IMR-90 (cell line): ENCODE data around the gene DDX19B. TPM values are rescaled to one million over a fixed set of nuclear protein-coding genes. Genes with fewer than 3 reads are reported as not detected.
"Not testable (repeated sequence)": the region's sequence is repeated elsewhere in the genome, so short reads cannot be mapped to it uniquely, and the experiment has no call there.

Experiments
- ATAC-seq: fragments of 200-7000 bp; cut with Tn5 transposase; 2 replicates; pipeline ENCODE4 v1.9.1; 2020; ENCODE audit warnings: low read depth, mild to moderate bottlenecking, moderate library complexity
- BruUV-seq: library from RNA; stranded (reverse); fragments of 400-500 nt; replicated peaks from 2 replicates; lab custom pipeline; 2021; lab: Mats Ljungman, UMichigan
- CTCF ChIA-PET: fragments of 300-600 bp; formaldehyde crosslinking; extraction: SDS; loops from one replicate; lab custom pipeline; 2021; ENCODE audit warnings: antibody characterized with exemption; lab: Yijun Ruan, JAX
- POLR2A ChIA-PET: fragments of 300-600 bp; sonication (Branson Sonifier 250); formaldehyde crosslinking; loops from one replicate; lab custom pipeline; 2022; ENCODE audit warnings: antibody characterized with exemption; ENCODE audit not compliant: unreplicated experiment; lab: Charles Lee
- DNase-seq: peaks from one replicate; pipeline ENCODE4 v3.0.0; 2013
- H2AFZ ChIP-seq: replicated peaks from 2 replicates; pipeline ENCODE3; 2013; ENCODE audit warnings: low read length, mild to moderate bottlenecking; ENCODE audit not compliant: poor library complexity
- H2AK5ac ChIP-seq: 2 replicates; pipeline ENCODE4 v1.6.1; 2013; ENCODE audit warnings: low read depth, low read length, inconsistent platforms
- H2AK9ac ChIP-seq: replicated peaks from 2 replicates; pipeline ENCODE3; 2013; ENCODE audit warnings: mild to moderate bottlenecking, low read depth, low read length, moderate library complexity; ENCODE audit not compliant: poor library complexity
- H2BK120ac ChIP-seq: 2 replicates; pipeline ENCODE4 v1.6.1; 2013; ENCODE audit warnings: low read depth, low read length, inconsistent platforms
- H2BK15ac ChIP-seq: 3 replicates; pipeline ENCODE4 v1.6.1; 2013; ENCODE audit warnings: low read depth, low read length, inconsistent platforms
- H2BK20ac ChIP-seq: 2 replicates; pipeline ENCODE4 v1.6.1; 2013; ENCODE audit warnings: low read depth, mild to moderate bottlenecking, inconsistent platforms, low read length, moderate library complexity
- H2BK5ac ChIP-seq: 2 replicates; pipeline ENCODE4 v1.6.1; 2013; ENCODE audit warnings: mild to moderate bottlenecking, low read depth, low read length, inconsistent platforms; ENCODE audit not compliant: poor library complexity, severe bottlenecking
- H3K14ac ChIP-seq: replicated peaks from 2 replicates; pipeline ENCODE4 v1.6.1; 2013; ENCODE audit warnings: low read depth, low read length, inconsistent platforms
- H3K18ac ChIP-seq: 2 replicates; pipeline ENCODE4 v1.6.1; 2013; ENCODE audit warnings: low read depth, low read length, control low read depth
- H3K23ac ChIP-seq: 2 replicates; pipeline ENCODE4 v1.6.1; 2013; ENCODE audit warnings: low read depth, low read length, inconsistent platforms
- H3K27ac ChIP-seq: 2 replicates; pipeline ENCODE4 v1.5.1; 2013; ENCODE audit warnings: mild to moderate bottlenecking, control low read depth, low read length; ENCODE audit not compliant: insufficient read depth
- H3K27me3 ChIP-seq: 2 replicates; pipeline ENCODE4 v1.6.1; 2013; ENCODE audit warnings: low read length; ENCODE audit not compliant: control insufficient read depth, insufficient read depth
- H3K36me3 ChIP-seq: 2 replicates; pipeline ENCODE4 v1.6.1; 2013; ENCODE audit warnings: low read length, mixed read lengths; ENCODE audit not compliant: control insufficient read depth, insufficient read depth
- H3K4ac ChIP-seq: 2 replicates; pipeline ENCODE4 v1.6.1; 2013; ENCODE audit warnings: low read depth, low read length, inconsistent platforms
- H3K4me1 ChIP-seq: 2 replicates; pipeline ENCODE4 v1.6.1; 2013; ENCODE audit warnings: low read length, mixed read lengths; ENCODE audit not compliant: control insufficient read depth, insufficient read depth
- H3K4me2 ChIP-seq: 2 replicates; pipeline ENCODE4 v1.6.1; 2013; ENCODE audit warnings: low read depth, mild to moderate bottlenecking, control low read depth, low read length, moderate library complexity
- H3K4me3 ChIP-seq: 2 replicates; pipeline ENCODE4 v1.5.1; 2013; ENCODE audit warnings: low read depth, mild to moderate bottlenecking, control low read depth, low read length, moderate library complexity; ENCODE audit not compliant: insufficient read depth
- H3K56ac ChIP-seq: 2 replicates; pipeline ENCODE4 v1.6.1; 2013; ENCODE audit warnings: low read length, inconsistent platforms; ENCODE audit not compliant: insufficient read depth; ENCODE audit errors: extremely low read depth
- H3K79me1 ChIP-seq, 2 experiments: 2 replicates each; pipeline ENCODE4 v1.6.1; 2013; ENCODE audit warnings: low read length in 2 of 2, inconsistent platforms in 1 of 2, low read depth in 1 of 2
- H3K9ac ChIP-seq: 2 replicates; pipeline ENCODE4 v1.6.1; 2013; ENCODE audit warnings: low read depth, low read length, control low read depth
- H3K9me1 ChIP-seq: 2 replicates; pipeline ENCODE4 v1.6.1; 2013; ENCODE audit warnings: low read length, inconsistent platforms; ENCODE audit not compliant: insufficient read depth
- H3K9me3 ChIP-seq: 2 replicates; pipeline ENCODE4 v1.6.1; 2013; ENCODE audit warnings: low read length; ENCODE audit not compliant: control insufficient read depth, insufficient read depth
- H4K20me1 ChIP-seq: 2 replicates; pipeline ENCODE4 v1.6.1; 2013; ENCODE audit warnings: low read length, inconsistent platforms; ENCODE audit not compliant: insufficient read depth
- H4K5ac ChIP-seq: 2 replicates; pipeline ENCODE4 v1.6.1; 2013; ENCODE audit warnings: mild to moderate bottlenecking, low read depth, low read length, control low read depth
- H4K8ac ChIP-seq, 2 experiments: 2 replicates each; pipeline ENCODE4 v1.6.1; 2013; ENCODE audit warnings: low read depth in 2 of 2, low read length in 2 of 2, control low read depth in 1 of 2, inconsistent platforms in 1 of 2
- H4K91ac ChIP-seq: 2 replicates; pipeline ENCODE4 v1.6.1; 2013; ENCODE audit warnings: low read depth, low read length, inconsistent platforms; ENCODE audit not compliant: insufficient read depth
- WGBS, 2 experiments: methylation state at CpG; one replicate each; pipeline versions ENCODE4 v1.1.5 to v1.1.7; 2013; ENCODE audit warnings: missing lambda C conversion rate in 2 of 2; ENCODE audit not compliant: insufficient read length in 1 of 2; ENCODE audit errors: extremely low coverage in 2 of 2; 5-methylcytosine and 5-hydroxymethylcytosine counted together
- dilution Hi-C: fragments of 300-500 bp; cut with HindIII; formaldehyde crosslinking; loops from one replicate; pipeline ENCODE4 v1.14.3; 2018; ENCODE audit warnings: low sequenced_read_pairs; ENCODE audit not compliant: unreplicated experiment
- in situ Hi-C: fragments of 300-500 bp; cut with MboI; formaldehyde crosslinking; loops from 3 replicates; pipeline ENCODE4 v1.14.3; 2019; ENCODE audit warnings: low sequenced_read_pairs, inconsistent platforms, mixed read lengths
- intact Hi-C: fragments of 100-400 bp; cut with micrococcal nuclease; formaldehyde crosslinking; loops from 2 replicates; pipeline ENCODE4 v1.10.0; 2022
- polyA plus RNA-seq, 3 experiments: library from polyadenylated mRNA; depleted of rRNA; stranded (reverse); fragments of >200 nt; gene quantifications; 2 replicates each; pipeline ENCODE4 v1.2.3, GENCODE V29; 2012; ENCODE audit warnings: low replicate concordance in 1 of 3
- total RNA-seq: library from RNA; depleted of rRNA; stranded (reverse); fragments of >200 nt; gene quantifications from 2 replicates; pipeline ENCODE4 v1.2.3, GENCODE V29; 2012

Gene DDX19B
- total and polyA plus RNA-seq, 2 of the 4 experiments (the other 2 are of a cell fraction): 33.3 to 41.0 TPM

DNA sequence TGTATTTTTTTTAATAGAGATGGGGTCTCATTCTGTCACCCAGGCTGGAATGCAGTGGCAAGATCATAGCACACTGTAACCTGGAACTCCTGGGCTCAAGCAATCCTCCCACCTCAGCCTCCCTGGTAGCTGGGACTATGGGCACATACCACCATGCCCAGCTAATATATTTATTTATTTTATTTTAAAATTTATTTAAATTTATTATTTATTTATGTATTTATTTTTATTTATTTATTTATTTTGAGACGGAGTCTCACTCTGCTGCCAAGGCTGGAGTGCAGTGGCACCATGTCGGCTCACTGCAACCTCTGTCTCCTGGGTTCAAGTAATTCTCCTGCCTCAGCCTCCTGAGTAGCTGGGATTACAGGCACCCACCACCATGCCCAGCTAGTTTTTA lies 8.7 kb downstream of the DDX19B start:
- H4K8ac ChIP-seq, H4K5ac ChIP-seq, H2BK120ac ChIP-seq, H2AFZ ChIP-seq, H3K14ac ChIP-seq, H3K27ac ChIP-seq, H2AK9ac ChIP-seq, H3K27me3 ChIP-seq, H2AK5ac ChIP-seq, H3K4ac ChIP-seq, H2BK5ac ChIP-seq, BruUV-seq, H3K4me2 ChIP-seq, H3K23ac ChIP-seq, H2BK15ac ChIP-seq, ATAC-seq, H3K4me1 ChIP-seq, H3K9me1 ChIP-seq, H3K36me3 ChIP-seq, intact Hi-C loops, in situ Hi-C loops, H2BK20ac ChIP-seq, H3K56ac ChIP-seq, DNase-seq, CTCF ChIA-PET, POLR2A ChIA-PET, dilution Hi-C loops, H3K4me3 ChIP-seq, H4K91ac ChIP-seq, H3K9me3 ChIP-seq, H3K18ac ChIP-seq, H3K9ac ChIP-seq: not testable (repeated sequence)
- Histone ChIP-seq H4K20me1 (peaks cover 18% of the 10 kb centered on the region; the same call in 1 of the 2 replicates), H3K79me1 (peaks cover 15 to 40% of the 10 kb centered on the region in 2 experiments)
- WGBS, 2 experiments: no CpG with 5 or more reads among the region's 2 CpGs
